Sigmoid colon (tissue), 4 donors: ENCODE data around the gene APBB2.

ENCODE experiments used
- EP300 ChIP-seq, 4 donors: sonication (generic); formaldehyde crosslinking; IDR thresholded peaks; one replicate each; pipeline ENCODE4 v1.6.1; 2017; ENCODE audit warnings: antibody characterized with exemption in 4 of 4
- POLR2A ChIP-seq, 2 donors: fragments of 450-650 bp; IDR thresholded peaks; one replicate each; pipeline ENCODE4 v1.6.1; 2016; ENCODE audit warnings: antibody characterized with exemption in 2 of 2, mild to moderate bottlenecking in 2 of 2, moderate library complexity in 2 of 2
- TF ChIP-seq, protein P1 (sequence below), 4 experiments: fragments of 450-650 bp in 3 of 4; fragments of 200-600 bp in 1 of 4; IDR thresholded peaks; one replicate each; pipeline ENCODE4 v1.5.1; 2016 to 2019; ENCODE audit warnings: antibody characterized with exemption in 4 of 4, mild to moderate bottlenecking in 3 of 4, moderate library complexity in 2 of 4

DNA sequence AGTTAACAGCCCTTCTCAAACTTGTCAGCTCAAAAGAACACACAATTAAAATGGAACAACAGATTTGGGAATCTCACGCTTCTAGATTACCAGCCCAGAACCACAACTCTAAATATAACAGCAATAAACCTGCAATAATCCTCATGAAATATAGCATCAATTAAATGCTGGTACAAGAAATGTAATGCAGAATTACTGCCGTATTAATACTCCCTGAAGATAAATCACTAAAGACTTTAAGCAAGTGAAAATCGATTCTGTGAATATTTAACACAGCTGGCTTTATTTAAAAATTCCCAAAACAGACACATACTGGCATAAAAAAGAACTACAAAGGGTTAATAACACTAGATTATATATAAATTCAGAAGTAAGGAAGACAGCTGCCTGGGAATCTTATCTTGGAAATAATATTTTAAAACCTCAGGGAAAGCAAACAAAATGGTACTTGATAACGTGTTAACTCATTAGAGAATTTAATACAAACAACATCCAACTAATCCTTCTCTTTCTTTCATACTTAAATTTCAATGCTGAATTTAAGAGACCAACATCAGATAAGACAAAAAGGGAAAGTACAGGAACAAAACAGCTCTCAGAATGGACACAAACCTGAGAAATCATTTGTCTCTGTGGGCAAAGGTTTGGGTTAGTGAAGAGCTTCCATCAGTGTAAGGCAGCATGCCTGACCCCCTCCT lies 34.7 kb downstream of the APBB2 start:
- TF ChIP-seq POLR2A (IDR thresholded peaks at IDR 0.05) (no peak), EP300 (IDR thresholded peaks at IDR 0.05) (no peak)
- TF ChIP-seq, protein P1, sequence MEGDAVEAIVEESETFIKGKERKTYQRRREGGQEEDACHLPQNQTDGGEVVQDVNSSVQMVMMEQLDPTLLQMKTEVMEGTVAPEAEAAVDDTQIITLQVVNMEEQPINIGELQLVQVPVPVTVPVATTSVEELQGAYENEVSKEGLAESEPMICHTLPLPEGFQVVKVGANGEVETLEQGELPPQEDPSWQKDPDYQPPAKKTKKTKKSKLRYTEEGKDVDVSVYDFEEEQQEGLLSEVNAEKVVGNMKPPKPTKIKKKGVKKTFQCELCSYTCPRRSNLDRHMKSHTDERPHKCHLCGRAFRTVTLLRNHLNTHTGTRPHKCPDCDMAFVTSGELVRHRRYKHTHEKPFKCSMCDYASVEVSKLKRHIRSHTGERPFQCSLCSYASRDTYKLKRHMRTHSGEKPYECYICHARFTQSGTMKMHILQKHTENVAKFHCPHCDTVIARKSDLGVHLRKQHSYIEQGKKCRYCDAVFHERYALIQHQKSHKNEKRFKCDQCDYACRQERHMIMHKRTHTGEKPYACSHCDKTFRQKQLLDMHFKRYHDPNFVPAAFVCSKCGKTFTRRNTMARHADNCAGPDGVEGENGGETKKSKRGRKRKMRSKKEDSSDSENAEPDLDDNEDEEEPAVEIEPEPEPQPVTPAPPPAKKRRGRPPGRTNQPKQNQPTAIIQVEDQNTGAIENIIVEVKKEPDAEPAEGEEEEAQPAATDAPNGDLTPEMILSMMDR (IDR thresholded peaks at IDR 0.05) = no peak
